Bronchial epithelial cell (primary cell): ENCODE results near the gene ITIH5. TPM values are rescaled to one million over a fixed set of nuclear protein-coding genes. Genes with fewer than 3 reads are reported as not detected.
A peak's percentile ranks its signal among the peaks of the same experiment; 100 is the strongest.

Experiments used
- DNase-seq: peaks from one replicate; pipeline ENCODE4 v3.0.0-alpha.2; 2010; ENCODE audit warnings: low read depth
- FAIRE-seq: peaks from 2 replicates; lab custom pipeline; 2011; peaks lifted over from hg19 to GRCh38; lab: Jason Lieb, UNC
- H3K27me3 ChIP-seq: 2 replicates; pipeline ENCODE4 v1.5.1; 2011; ENCODE audit warnings: low read length; ENCODE audit not compliant: control insufficient read depth, insufficient read depth
- H3K36me3 ChIP-seq: 2 replicates; pipeline ENCODE4 v1.5.1; 2011; ENCODE audit warnings: low read length; ENCODE audit not compliant: control insufficient read depth, insufficient read depth
- H3K4me3 ChIP-seq: 2 replicates; pipeline ENCODE4 v1.5.1; 2011; ENCODE audit warnings: mild to moderate bottlenecking, low read depth, low read length, control low read depth
- total RNA-seq: library from RNA; depleted of rRNA; stranded (reverse); fragments of >200 nt; gene quantifications from 2 replicates; pipeline ENCODE4 v1.2.1, GENCODE V29; 2014
- TF ChIP-seq, protein P1 (sequence below): IDR thresholded peaks from 2 replicates; pipeline ENCODE4 v1.5.1; 2011; ENCODE audit warnings: mild to moderate bottlenecking, moderate library complexity, low read length, control low read depth, inconsistent platforms; ENCODE audit not compliant: insufficient read depth, severe bottlenecking

Gene ITIH5
- total RNA-seq, 1 donor from 2014 or later, result not detected

DNA sequence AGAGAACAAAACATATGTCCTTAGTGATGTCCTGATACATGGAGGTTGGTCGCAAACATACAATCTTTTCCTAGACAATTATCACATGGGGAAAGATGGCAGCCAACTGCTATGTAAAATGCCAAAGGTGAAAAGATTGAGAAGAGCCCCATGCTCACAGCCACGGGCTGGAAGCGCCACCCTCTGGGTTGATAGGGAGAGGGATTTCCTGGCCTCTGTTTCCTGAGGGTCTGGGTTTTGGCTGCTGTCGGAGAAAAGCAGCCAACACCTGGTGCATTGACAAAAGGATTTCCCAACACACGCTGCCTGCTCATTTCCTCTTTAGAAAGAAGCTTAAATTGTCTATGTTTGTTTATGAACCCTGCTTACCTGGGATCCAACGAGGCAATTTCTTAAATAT lies 43.8 kb downstream of the ITIH5 start:
- FAIRE-seq (no peak), DNase-seq (no peak)
- Histone ChIP-seq H3K36me3 (no peaks in the 10 kb centered on the region), H3K27me3 (no peaks in the 10 kb centered on the region), H3K4me3 (no peak overlapping the region)
- TF ChIP-seq, protein P1, sequence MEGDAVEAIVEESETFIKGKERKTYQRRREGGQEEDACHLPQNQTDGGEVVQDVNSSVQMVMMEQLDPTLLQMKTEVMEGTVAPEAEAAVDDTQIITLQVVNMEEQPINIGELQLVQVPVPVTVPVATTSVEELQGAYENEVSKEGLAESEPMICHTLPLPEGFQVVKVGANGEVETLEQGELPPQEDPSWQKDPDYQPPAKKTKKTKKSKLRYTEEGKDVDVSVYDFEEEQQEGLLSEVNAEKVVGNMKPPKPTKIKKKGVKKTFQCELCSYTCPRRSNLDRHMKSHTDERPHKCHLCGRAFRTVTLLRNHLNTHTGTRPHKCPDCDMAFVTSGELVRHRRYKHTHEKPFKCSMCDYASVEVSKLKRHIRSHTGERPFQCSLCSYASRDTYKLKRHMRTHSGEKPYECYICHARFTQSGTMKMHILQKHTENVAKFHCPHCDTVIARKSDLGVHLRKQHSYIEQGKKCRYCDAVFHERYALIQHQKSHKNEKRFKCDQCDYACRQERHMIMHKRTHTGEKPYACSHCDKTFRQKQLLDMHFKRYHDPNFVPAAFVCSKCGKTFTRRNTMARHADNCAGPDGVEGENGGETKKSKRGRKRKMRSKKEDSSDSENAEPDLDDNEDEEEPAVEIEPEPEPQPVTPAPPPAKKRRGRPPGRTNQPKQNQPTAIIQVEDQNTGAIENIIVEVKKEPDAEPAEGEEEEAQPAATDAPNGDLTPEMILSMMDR, result no peak

DNA sequence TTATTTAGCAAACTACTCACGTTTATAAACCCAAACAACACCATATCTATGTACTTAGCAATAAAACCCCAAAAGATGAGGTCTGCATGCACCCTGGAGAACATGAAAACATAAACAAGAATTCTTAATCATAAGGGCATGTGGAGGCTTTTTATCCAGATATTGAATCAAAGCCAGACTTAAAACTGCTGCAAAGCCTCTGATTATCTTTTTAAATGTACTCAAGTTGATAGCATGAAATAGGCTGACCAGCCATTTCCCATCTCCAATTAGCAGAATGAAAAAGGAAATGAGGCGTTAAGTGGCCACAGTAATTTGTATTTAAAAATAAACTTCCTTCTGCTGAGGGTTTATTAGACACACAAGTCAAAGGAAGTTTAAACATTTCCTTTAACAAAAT lies 48.3 kb downstream of the ITIH5 start:
- no peak for DNase-seq
- no peak for FAIRE-seq
- H3K27me3 ChIP-seq, result no peaks in the 10 kb centered on the region
- no peak overlapping the region for H3K4me3 ChIP-seq
- TF ChIP-seq, protein P1, result no peak
- H3K36me3 ChIP-seq, result no peaks in the 10 kb centered on the region

DNA sequence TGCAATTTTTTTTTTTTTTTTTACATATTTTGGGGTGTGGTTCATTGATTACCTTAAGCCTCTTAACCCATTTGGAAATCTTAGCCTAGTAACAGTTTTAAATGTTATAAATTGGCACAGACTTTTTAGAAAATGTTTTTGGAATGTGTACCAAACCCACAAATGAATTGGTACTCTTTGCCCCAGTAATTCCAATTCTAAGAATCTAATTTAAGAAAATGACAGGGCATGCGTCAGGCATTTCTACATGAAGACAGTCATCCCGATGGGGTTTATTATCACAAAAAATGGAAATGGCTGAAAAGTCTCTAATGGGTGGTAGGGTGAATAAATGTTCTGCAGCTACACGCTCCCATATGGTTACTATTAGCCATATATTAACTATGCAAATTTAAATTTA lies 54.9 kb downstream of the ITIH5 start:
- Histone ChIP-seq H3K27me3 (no peaks in the 10 kb centered on the region), H3K36me3 (no peaks in the 10 kb centered on the region), H3K4me3 (no peak overlapping the region)
- TF ChIP-seq, protein P1, result no peak
- FAIRE-seq (no peak), DNase-seq (no peak)

DNA sequence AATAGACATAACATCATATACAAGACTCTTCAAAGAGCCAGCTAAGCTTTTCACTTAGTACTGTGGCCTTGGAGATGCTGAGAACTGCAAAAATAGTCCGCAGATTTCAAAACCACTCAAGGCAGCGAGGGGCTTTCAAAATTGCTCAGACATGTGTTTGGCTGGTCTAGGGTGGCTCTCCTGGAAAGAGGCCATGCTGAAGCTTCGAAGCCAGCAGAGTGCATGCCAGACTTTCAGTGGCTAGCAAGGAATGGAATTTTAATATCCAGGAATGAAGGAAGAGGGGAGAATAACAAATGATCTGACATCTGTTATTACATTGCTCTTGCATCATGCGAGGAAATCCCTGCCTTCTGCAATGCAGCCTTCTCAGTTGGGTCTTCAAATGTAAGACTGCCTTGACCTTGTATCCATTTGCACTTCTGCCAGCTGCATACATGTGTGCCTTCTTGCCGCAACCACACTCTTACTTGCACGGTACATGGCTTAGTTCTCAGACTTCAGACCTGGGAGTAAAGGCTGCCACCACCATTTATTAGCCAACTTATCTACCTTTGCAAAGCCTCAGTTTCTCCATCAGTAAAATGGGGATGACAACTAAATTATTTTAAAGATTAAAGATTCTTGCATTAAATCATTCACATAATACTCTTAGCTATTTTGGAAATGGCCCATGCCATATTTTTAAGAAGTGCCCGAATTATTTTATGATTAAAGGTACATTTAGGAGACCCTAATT lies 55.9 kb downstream of the ITIH5 start:
- no peak for DNase-seq
- Histone ChIP-seq H3K36me3 (no peaks in the 10 kb centered on the region), H3K4me3 (no peak overlapping the region), H3K27me3 (no peaks in the 10 kb centered on the region)
- peak; percentile 47 for FAIRE-seq
- TF ChIP-seq, protein P1, result no peak

DNA sequence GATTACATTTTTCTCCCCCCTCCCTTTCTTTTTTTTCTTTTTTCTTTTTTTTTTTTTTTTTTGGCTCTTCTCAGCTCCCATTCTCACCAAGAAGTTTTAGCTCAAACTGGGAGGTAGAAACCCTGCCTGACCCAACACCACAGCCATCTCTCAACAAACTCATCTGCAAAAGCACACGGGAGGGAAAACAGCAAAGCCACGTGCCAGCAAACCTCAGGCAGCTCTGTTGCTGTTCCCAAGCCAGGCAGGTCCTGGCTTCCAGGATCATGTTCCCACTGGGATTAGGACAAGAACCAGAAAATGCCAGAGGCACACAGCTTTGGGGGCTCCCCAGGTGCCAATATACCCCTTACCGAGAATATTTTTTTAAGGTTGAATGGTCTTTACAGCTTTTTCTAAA lies 56.7 kb downstream of the ITIH5 start:
- no peak for FAIRE-seq
- TF ChIP-seq, protein P1, result no peak

DNA sequence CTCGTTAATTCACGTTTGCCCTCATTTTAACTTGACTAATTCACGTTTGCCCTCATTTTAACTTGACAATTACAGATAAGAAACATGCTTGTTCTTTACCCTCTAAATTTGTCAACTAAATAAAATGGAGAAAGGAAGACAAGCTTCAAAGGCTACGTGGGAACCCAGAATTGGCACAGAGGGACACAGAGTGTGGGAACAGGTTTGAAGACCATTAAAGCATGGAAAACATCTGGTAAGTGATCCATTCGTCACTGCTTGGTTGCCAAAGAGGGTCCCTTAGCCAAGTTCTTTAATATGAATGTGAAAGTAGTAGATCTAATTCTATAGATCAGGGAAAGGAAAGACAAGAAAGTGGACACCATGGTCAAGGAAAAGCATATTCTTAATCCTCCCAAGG lies 57.2 kb downstream of the ITIH5 start:
- Histone ChIP-seq H3K27me3 (no peaks in the 10 kb centered on the region), H3K4me3 (no peak overlapping the region), H3K36me3 (no peaks in the 10 kb centered on the region)
- TF ChIP-seq, protein P1, result no peak
- DNase-seq (no peak), FAIRE-seq (no peak)

More for the DNA sequence above, 56.7 kb downstream of the ITIH5 start:
- Histone ChIP-seq H3K4me3 (no peak overlapping the region), H3K36me3 (no peaks in the 10 kb centered on the region), H3K27me3 (no peaks in the 10 kb centered on the region)
- DNase-seq, result no peak
